GM21737 (cell line): ENCODE data around the gene SLC45A1.

Experiments used
- ATAC-seq: cut with Tn5 transposase; IDR thresholded peaks from one replicate; pipeline ENCODE4 v1.9.1; 2021; ENCODE audit warnings: mild to moderate bottlenecking, moderate library complexity; ENCODE audit not compliant: unreplicated experiment

SLC45A1 gene

DNA sequence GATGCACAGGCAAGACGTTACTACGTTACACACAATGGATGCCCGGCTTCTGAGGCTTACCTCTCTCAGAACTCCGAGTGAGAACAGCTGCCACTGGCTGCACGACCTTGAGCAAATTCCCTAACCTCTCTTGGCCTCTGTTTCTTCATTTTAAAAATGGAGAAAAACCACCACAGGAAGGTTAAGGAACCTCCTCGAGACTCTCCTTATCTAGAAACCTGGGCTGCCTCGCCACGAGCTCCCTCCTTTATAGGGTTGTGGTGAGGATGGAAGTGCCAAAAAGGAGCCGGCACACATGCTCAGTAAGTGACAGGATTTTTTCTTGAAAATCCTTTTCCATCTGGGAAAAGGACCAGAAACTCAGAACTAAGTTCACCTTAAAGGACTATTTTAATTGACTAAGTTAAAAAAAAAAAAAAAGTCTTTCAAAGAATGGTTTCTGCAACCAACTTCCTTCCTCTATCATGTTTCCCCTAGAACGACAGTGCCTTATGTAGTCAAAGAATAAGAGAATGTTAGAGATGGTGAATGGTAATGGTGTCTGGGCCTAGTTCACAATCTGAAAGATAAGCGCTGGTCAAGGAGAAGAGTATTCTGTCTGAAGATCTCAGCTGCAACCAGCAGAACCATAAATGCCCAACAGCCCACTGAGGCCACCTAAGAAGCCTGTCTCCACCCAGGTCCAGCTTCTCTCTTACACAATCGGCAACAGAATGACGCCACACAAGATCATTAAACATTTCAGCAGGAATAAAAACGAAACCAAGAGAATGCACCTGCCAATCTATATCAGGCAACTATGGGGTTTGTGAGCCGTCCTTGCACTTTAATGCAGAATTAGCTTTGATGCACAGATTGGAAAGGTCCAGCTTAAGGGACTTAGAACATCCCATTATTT is 64.9 kb downstream of the SLC45A1 start:
- no peak for ATAC-seq

DNA sequence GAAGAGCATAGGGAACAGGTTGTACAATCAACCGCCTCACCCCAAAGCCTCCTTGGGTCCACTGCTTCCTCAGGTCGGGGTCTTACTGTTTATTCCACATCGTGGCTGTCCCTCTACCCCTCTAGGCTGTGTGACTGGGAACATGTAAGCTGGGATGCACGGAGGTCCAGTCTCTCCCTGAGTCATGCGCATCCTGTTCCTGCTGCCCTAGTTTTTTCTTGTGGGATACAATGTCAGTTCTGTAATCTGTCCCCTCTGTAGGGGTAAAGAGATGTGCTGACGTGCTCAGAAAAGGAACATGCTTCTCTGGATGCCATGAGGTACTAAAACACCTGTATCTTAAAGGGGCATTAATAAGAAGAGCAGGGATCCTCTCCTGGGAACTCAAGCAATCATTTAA is 66.2 kb downstream of the SLC45A1 start:
- no peak for ATAC-seq

DNA sequence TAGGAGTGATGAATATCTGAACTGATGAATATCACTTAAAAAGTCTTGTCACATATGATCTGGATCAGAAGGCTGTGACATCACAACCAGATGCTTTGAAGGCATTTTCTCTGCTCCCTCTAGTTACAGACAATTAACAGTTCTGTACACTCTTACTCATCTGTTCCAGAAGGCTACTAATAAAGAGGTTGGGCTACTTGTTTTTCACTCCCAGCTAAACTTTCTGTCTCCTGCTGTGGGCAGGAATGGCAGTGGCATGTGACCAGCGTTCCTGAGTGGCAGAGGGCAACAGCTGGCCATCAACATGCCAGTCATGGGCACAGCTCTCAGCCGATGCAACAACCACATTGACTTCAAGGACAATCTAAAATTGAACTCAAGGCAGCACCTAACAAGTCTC is 66.7 kb downstream of the SLC45A1 start:
- ATAC-seq, result no peak

DNA sequence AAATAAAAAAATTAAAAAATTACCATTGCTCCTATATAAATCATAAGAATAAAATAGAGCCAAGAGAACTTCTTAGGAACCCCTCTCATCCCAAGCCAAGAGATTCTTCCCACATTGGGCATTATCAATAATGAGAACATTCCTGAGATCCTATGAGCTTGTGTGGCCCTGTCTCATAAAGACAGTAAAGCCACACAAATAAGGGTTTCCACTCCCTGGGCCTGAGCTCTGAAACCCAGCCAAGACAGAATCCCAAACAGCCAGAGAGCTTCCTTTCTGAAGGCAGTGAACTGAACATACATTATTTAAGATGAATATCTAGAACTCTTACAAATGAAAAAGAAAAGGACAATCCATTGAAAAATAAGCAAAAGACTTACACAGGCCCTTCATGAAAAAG is 68.3 kb downstream of the SLC45A1 start:
- no peak for ATAC-seq

DNA sequence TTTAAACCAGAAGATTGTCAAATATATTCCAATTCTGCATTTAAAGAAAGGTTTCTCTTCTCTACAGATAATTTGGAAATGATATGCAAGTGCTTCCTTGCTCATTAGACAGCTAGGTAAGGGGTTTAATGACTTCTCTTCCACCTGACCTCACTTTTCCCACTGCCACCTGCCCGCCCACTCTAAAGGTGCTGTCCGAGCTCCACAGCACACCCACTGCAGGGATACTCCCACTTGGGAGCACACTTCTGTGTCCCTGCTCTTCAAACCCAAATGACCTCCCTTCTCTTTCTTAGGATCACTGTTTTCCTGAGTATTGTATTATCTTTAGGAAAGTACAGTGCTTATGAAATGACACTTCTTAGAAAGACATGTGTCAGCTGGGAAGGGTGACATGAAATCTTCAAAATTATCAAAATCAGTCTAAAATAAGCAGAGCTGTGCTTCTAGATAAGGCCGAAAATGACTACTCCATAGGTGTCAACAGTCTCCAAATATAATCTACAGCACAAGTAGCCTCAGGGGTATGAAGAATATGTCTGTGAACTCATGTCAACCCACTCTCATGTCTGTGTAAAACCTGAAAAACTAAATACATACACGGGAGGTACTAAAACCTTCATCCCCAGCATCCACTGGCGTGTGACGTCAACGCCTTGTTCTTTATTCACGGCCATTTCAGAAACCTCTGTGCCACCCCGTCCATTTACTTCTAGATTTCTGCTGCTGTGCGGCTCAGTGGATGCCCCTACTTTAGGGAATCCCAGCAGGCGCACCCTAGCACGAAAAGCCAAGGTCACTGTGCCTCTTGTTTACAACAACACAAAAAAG is 71.0 kb downstream of the SLC45A1 start:
- no peak for ATAC-seq

DNA sequence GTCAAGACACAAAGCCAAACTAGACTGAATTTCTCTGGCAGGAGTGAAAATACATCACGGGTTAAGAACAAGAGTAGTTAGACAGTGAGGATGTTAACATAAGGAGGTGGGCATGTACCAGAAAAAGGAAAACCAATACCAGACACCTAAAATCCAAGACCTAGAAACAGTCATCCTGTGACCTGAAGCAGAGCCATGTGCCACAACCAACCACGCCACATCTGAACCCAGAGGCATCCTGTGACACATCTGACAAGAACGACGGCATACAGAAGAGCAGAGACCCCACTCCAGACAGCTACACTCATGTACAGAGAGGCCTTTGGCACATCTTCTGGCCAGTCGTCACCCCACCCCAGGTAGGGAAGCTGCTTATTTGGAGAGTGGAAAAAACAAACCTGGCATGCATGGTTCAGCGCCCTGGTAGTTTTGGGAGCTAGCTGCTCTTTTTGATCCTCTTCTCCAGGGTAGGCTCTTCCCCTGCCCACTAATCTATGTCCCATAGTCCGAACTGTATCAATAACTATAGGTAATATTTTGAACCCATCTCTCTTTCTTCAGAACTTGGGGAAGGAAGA is 72.1 kb downstream of the SLC45A1 start:
- ATAC-seq, result no peak

DNA sequence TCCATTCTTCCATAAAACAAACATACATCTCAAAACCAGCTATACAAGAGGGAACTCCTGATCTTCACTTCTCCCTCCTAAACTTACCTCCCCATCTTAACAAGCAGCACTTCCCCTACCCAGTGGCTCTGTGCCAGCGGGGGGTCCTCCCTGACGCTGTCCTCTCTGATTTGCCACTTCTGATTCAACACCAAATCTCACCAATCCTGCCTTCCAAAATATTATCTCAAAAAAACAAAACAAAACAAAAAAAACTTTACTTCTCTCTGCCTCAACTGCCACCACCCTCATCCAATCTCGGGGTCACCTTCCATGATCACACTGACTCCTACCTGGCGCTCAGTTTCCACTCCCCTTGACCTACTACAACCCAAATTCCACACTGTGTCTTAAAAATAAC is 72.8 kb downstream of the SLC45A1 start:
- no peak for ATAC-seq

DNA sequence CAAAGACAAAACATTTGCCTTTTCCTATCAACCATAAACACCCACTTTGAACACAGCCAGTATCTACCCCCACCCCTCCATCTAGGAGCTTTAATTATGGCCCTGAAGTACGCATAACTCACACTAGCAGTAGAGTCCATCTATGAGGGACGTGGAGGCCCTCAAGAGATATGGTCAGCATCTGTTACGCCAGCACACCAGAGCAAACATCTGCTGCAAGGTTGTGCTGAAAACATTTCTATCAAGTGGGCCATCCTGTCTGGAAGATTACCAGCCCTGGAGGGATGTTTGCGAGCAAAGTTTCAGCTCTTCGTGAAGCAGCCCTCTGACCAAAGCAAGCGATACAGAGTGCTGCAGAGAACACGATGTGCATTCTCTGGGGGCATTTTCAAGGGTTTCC is 74.6 kb downstream of the SLC45A1 start:
- ATAC-seq, result no peak
